Epidermal melanocyte (primary cell): ENCODE measurements around the gene ANAPC2.

Experiments
- DNase-seq: peaks from one replicate; pipeline ENCODE4 v3.0.0; 2011; ENCODE audit warnings: low spot score; ENCODE audit not compliant: insufficient read length

Gene ANAPC2

GRCh38 chr9:137128862-137129455, 59.4 kb downstream of the ANAPC2 start:
- no peak for DNase-seq

GRCh38 chr9:137128158-137128861, 60.0 kb downstream of the ANAPC2 start:
- no peak for DNase-seq

GRCh38 chr9:137127301-137128157, 60.8 kb downstream of the ANAPC2 start:
- no peak for DNase-seq

- DNase-seq: no peak
These were observed 61.6 kb downstream of the ANAPC2 start for GRCh38 chr9:137126786-137127185.
